Liver (tissue), 3 donors: ENCODE measurements around the gene SMPD2.

Experiments
- CTCF ChIP-seq: fragments of 150-350 bp; IDR thresholded peaks from 2 replicates; pipeline ENCODE4 v1.5.1; 2017; ENCODE audit warnings: improper control_type of control experiment, low read depth, low read length; ENCODE audit not compliant: missing input control
- GABPA ChIP-seq, 2 donors: IDR thresholded peaks in 1 of 2; conservative IDR thresholded peaks in 1 of 2; 2 replicates each; pipeline ENCODE4 v1.6.1; 2016; ENCODE audit warnings: antibody characterized with exemption in 2 of 2, mild to moderate bottlenecking in 1 of 2, moderate library complexity in 1 of 2
- MAX ChIP-seq: IDR thresholded peaks from 2 replicates; pipeline ENCODE4 v1.6.1; 2016; ENCODE audit warnings: antibody characterized with exemption
- TF ChIP-seq, protein P1 (sequence below): IDR thresholded peaks from 2 replicates; pipeline ENCODE4 v1.6.1; 2016; ENCODE audit warnings: antibody characterized with exemption, mild to moderate bottlenecking
- donor health status: healthy.
- donor health status: healthy.

GRCh38 chr6:109442393-109442924 lies 1.9 kb downstream of the SMPD2 start:
- TF ChIP-seq, protein P1, sequence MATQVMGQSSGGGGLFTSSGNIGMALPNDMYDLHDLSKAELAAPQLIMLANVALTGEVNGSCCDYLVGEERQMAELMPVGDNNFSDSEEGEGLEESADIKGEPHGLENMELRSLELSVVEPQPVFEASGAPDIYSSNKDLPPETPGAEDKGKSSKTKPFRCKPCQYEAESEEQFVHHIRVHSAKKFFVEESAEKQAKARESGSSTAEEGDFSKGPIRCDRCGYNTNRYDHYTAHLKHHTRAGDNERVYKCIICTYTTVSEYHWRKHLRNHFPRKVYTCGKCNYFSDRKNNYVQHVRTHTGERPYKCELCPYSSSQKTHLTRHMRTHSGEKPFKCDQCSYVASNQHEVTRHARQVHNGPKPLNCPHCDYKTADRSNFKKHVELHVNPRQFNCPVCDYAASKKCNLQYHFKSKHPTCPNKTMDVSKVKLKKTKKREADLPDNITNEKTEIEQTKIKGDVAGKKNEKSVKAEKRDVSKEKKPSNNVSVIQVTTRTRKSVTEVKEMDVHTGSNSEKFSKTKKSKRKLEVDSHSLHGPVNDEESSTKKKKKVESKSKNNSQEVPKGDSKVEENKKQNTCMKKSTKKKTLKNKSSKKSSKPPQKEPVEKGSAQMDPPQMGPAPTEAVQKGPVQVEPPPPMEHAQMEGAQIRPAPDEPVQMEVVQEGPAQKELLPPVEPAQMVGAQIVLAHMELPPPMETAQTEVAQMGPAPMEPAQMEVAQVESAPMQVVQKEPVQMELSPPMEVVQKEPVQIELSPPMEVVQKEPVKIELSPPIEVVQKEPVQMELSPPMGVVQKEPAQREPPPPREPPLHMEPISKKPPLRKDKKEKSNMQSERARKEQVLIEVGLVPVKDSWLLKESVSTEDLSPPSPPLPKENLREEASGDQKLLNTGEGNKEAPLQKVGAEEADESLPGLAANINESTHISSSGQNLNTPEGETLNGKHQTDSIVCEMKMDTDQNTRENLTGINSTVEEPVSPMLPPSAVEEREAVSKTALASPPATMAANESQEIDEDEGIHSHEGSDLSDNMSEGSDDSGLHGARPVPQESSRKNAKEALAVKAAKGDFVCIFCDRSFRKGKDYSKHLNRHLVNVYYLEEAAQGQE, result no peak
- no peak for TF ChIP-seq CTCF
- no peak for TF ChIP-seq GABPA (IDR thresholded peaks at IDR 0.05 in 1 of 2, conservative IDR thresholded peaks at IDR 0.05 in 1 of 2)
- no peak for TF ChIP-seq MAX
